Measurements from ENCODE around the gene MYCN.
"Not testable (repeated sequence)": the region's sequence is repeated elsewhere in the genome, so short reads cannot be mapped to it uniquely, and the experiment has no call there.

The MYCN gene

GRCh38 chr2:15963109-15963976 is 23.0 kb downstream of the MYCN start:
- not testable (repeated sequence) for DNase-seq

- no peak for DNase-seq
Measured at GRCh38 chr2:15963977-15964670, 23.8 kb downstream of the MYCN start.

GRCh38 chr2:15964936-15965563 is 24.7 kb downstream of the MYCN start:
- no peak for DNase-seq

DNA sequence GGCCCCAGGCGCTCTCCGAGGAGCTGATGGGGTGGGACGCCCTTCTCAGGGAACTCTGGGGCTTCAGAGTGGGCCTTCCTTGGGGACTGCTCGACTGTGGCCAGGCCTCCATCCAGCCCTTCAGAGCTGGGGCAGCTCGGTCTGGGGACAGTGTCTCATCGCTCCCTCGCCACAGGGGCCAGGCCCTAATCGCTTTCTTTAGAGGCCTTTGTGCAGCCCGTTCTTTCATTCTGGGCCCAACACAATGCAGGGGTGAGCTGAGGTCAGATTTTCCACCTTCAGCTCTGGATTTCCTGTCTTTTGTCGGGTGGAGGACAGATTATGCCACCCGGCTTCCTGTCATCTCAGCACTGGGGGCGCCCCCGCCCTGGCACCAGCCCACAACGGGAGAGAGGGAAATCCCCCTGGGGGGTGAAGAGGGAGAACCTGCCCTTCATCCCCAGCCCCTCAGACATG is 25.2 kb downstream of the MYCN start:
- no peak for DNase-seq

- no peak for DNase-seq
Measured at GRCh38 chr2:15967415-15968279, 27.3 kb downstream of the MYCN start.

GRCh38 chr2:15968280-15969178 is 28.2 kb downstream of the MYCN start:
- DNase-seq = no peak

GRCh38 chr2:15969214-15969613 is 28.9 kb downstream of the MYCN start:
- no peak for DNase-seq

DNA sequence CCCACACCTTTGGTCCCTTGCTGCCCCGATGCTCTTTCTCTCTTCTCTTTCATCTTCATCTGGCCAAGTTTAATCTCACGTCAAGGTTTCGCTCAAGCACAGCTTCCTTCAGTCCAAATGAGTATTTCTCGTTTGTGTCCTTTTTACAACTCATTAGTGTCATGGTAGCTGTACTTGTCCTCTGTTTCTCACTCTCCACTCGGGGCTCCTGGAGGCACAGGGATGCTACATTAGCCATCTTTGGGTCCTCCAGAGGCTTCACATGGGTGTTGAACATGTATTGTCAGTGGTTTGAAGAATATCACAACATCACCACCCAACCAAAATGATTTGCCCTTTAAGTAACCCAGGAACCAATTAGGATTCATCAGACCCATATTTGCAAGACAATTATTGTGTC is 30.4 kb downstream of the MYCN start:
- no peak for DNase-seq

DNA sequence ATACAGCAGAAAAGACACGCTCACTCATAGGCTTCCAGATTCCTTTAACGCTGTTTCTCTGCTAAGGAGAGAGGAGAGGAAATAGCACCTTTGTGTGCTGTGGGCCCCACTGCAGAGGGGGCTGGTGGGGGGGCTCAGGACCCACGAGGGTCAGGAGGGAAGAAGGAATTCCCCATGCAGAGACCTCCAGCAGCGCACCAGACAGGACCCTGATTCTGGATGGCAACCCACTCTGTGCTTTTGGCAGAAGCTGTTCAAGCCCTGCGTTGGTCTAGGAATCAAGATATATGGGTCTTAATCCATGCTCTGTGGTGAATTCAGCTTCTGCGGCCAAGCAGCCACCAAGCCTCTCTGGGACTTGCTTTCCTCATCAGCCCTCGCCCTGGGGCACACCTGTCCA is 31.0 kb downstream of the MYCN start:
- no peak for DNase-seq

GRCh38 chr2:15971831-15972522 is 31.6 kb downstream of the MYCN start:
- DNase-seq = no peak

- no peak for DNase-seq
Measured at GRCh38 chr2:15973481-15974401, 33.4 kb downstream of the MYCN start.

DNA sequence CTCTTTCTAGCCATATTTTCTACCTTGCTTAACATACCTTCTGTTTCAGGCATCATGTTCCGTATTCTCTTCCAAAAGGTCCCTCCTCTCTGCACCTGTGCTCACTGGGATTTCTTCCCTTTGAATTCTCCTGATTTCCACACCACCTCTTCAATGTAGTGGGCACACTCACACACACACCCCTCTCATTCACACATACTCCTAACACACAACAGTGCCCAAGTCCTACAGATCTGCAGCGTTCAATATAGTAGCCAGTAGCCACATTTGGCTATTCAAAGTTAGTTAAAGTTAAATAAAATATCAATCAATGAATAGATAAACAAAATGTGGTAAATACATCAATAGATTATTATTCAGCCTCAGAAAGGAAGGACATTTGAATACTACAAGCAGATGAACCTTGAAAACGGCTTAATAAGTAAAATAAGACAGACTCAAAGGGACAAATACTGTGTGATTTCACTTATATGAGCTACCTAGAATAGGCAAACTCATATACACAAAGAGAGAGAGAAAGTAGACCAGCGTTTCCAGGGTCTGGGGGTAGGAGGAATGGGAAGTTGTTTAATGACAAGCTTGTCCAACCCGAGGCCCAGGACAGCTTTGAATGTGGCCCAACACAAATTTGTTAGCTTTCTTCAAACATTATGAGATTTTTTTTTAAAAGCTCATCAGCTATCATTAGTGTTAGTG is 34.4 kb downstream of the MYCN start:
- no peak for DNase-seq

- DNase-seq = no peak
Measured at GRCh38 chr2:15975261-15975600, 34.9 kb downstream of the MYCN start.

GRCh38 chr2:15975676-15976075 is 35.3 kb downstream of the MYCN start:
- DNase-seq = no peak

GRCh38 chr2:15976354-15976753 is 36.0 kb downstream of the MYCN start:
- no peak for DNase-seq

GRCh38 chr2:15979051-15979758 is 38.9 kb downstream of the MYCN start:
- no peak for DNase-seq

- DNase-seq = no peak
Measured at GRCh38 chr2:15979759-15980604, 39.6 kb downstream of the MYCN start.

DNA sequence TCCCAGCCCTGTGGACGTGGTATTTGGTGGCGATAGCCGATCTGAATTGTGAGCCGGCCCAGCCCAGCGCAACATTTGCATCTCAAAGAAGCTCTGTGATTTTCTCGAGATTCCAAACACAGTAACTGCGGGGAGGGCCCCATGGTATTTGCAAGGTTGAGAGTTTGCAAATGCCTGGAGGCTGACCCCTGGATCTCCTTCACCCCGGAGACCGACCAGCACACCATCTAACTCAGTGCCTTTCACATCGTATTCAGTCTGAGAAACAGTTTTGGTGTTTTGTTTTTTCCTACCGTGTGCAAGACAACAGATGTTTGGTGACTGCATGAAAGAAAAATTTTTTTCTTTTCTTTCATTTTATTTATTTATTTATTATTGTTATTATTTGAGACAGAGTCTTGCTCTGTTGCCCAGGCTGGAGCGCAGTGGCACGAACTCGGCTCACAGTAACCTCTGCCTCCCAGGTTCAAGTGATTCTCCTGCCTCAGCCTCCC is 40.3 kb downstream of the MYCN start:
- DNase-seq = no peak
